Neutrophil (primary cell): Measurements from ENCODE around the gene BMPER.

ENCODE experiments used
- H3K27ac ChIP-seq: fragments of 200-600 bp; sonication (generic); 2 replicates; pipeline ENCODE4 v1.5.1; 2016; ENCODE audit warnings: mild to moderate bottlenecking, moderate library complexity
- H3K27me3 ChIP-seq: fragments of 200-600 bp; sonication (generic); 2 replicates; pipeline ENCODE4 v1.6.0; 2016; ENCODE audit warnings: mild to moderate bottlenecking
- H3K36me3 ChIP-seq: fragments of 200-600 bp; sonication (generic); 2 replicates; pipeline ENCODE4 v1.5.1; 2017
- H3K4me1 ChIP-seq, 2 experiments: fragments of 200-600 bp in 1 of 2; sonication (generic) in 1 of 2; 1 replicate in 1 of 2; 2 replicates in 1 of 2; pipeline versions ENCODE4 v1.5.1 to v1.6.1; 2013 to 2016; ENCODE audit warnings: low read depth in 1 of 2, low read length in 1 of 2, mild to moderate bottlenecking in 1 of 2, moderate library complexity in 1 of 2; ENCODE audit not compliant: control insufficient read depth in 1 of 2, insufficient read depth in 1 of 2
- H3K4me3 ChIP-seq, 2 experiments: fragments of 200-600 bp in 1 of 2; sonication (generic) in 1 of 2; 1 replicate in 1 of 2; 2 replicates in 1 of 2; pipeline ENCODE4 v1.5.1; 2013 to 2016; ENCODE audit warnings: low read depth in 1 of 2, low read length in 1 of 2, mild to moderate bottlenecking in 1 of 2, moderate library complexity in 1 of 2
- H3K9me3 ChIP-seq: fragments of 200-600 bp; sonication (generic); 2 replicates; pipeline ENCODE4 v1.5.1; 2016
- CTCF ChIP-seq: fragments of 200-600 bp; sonication (generic); IDR thresholded peaks from 2 replicates; pipeline ENCODE4 v1.5.1; 2016; ENCODE audit warnings: antibody characterized with exemption

BMPER gene

GRCh38 chr7:34064519-34065158 lies 159.3 kb downstream of the BMPER start:
- no peaks in the 10 kb centered on the region for H3K36me3 ChIP-seq
- no peaks in the 10 kb centered on the region for H3K4me1 ChIP-seq
- H3K27me3 ChIP-seq: no peaks in the 10 kb centered on the region
- H3K9me3 ChIP-seq: no peaks in the 10 kb centered on the region
- no peak for TF ChIP-seq CTCF
- H3K4me3 ChIP-seq: no peak overlapping the region
- no peak overlapping the region for H3K27ac ChIP-seq

GRCh38 chr7:34066411-34066810 lies 161.1 kb downstream of the BMPER start:
- Histone ChIP-seq H3K9me3 (no peaks in the 10 kb centered on the region), H3K36me3 (no peaks in the 10 kb centered on the region), H3K27ac (no peak overlapping the region), H3K4me3 (no peak overlapping the region), H3K4me1 (no peaks in the 10 kb centered on the region), H3K27me3 (no peaks in the 10 kb centered on the region)
- TF ChIP-seq CTCF: no peak

DNA sequence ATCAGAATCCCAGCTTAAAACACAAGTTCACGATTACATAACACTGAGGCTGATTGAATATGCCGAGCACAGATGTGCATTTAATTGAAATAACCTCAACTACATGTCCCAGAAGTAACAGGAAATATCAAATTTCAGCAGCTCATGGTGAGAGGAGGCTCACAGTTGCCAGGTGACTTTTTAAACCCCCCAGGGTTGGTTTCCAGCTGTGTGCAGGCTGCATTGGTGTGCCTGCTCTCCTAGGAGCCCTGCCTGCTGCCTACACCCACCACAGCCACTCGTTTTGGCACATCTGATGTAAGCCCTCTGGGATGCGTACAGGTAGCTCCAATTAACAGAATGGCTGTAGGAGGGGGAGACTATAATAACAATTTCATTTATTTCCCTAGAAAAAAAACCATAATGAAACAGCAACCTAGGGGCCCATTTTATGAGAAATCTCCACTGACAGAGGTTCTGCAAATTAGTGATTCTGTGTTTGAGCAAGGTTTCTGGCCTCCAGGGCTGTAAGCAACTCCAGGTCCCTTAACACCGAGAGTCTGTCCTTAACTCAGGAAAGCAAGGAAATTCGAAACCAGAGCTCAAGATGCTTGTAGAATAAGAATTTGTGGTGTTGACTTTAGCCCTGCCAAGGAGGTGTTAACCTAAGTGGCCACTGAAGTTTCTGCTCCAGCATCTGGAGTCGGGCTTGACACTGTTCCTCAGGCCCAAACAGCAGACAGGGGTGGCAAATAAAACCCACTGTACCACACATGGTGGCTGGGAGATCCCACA lies 161.9 kb downstream of the BMPER start:
- Histone ChIP-seq H3K27ac (no peak overlapping the region), H3K4me3 (no peak overlapping the region), H3K4me1 (no peaks in the 10 kb centered on the region), H3K27me3 (no peaks in the 10 kb centered on the region), H3K36me3 (no peaks in the 10 kb centered on the region), H3K9me3 (no peaks in the 10 kb centered on the region)
- no peak for TF ChIP-seq CTCF

GRCh38 chr7:34069676-34070075 lies 164.3 kb downstream of the BMPER start:
- Histone ChIP-seq H3K36me3 (no peaks in the 10 kb centered on the region), H3K9me3 (no peaks in the 10 kb centered on the region), H3K27me3 (no peaks in the 10 kb centered on the region), H3K4me1 (no peaks in the 10 kb centered on the region), H3K4me3 (no peak overlapping the region), H3K27ac (no peak overlapping the region)
- TF ChIP-seq CTCF: no peak

GRCh38 chr7:34070511-34071323 lies 165.4 kb downstream of the BMPER start:
- H3K27me3 ChIP-seq: no peaks in the 10 kb centered on the region

More at GRCh38 chr7:34070511-34071323, 165.4 kb downstream of the BMPER start:
- Histone ChIP-seq H3K4me1 (no peaks in the 10 kb centered on the region), H3K9me3 (no peaks in the 10 kb centered on the region), H3K27ac (no peak overlapping the region), H3K36me3 (no peaks in the 10 kb centered on the region), H3K4me3 (no peak overlapping the region)
- TF ChIP-seq CTCF: no peak
